Suppressor macrophage treated with lipopolysaccharide for 4 hours (primary cell): ENCODE measurements around the gene UQCR11.
"Not testable (repeated sequence)": the region's sequence is repeated elsewhere in the genome, so short reads cannot be mapped to it uniquely, and the experiment has no call there.

Experiments used
- DNase-seq: peaks from one replicate; pipeline ENCODE4 v3.0.0-alpha.2; 2020

The UQCR11 gene

DNA sequence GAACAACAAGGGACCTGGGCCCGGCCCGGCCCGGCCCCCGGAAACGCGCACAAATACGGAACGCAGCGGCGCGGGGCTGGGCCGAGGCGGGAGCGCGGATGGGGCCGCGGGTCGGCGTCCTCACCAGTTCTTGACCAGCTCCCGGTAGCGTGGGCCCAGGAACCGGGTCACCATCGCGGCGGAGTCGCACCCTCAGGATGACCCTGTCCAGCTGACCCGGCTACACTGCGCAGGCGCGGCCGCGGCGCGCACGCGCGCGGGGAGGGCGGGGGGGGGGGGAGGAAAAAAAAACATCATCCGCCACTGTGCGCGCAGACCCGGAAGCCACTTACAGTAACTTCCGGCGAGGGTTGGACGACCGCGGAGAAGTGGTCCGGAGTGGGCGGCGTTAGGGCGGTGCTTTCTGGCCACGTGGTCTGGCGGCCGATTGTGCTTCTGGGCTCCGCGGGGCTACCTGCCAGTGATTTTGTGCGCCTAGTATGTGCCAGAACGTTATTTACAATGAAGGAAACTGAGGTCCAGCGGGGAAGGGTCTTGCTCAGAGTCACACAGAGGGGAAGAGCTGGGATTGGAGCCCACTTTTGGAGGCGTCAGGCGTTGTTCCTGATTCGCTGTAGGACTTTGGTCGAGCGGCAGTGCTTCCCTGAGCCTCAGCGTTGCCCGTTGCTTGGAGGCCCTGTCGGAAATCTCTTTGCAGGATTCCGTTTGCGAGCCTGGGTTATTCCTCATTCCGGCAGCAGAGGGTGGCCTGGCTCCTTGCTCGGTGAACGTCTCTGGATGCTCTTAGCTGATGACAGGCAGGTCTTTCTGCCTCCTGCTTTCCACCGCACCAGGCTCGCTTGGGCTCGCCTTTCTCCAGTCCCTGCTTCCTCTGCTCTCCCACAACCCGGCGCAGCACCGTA lies at the start of gene UQCR11:
UQCR11 (minus strand) TSS at position 227 of the 902 bp plus-strand sequence; CDS start at position 174, 53 bp downstream.
- DNase-seq, result peak; percentile 96

GRCh38 chr19:1654178-1654792 lies 49.0 kb upstream of the UQCR11 start:
- DNase-seq, result no peak

DNA sequence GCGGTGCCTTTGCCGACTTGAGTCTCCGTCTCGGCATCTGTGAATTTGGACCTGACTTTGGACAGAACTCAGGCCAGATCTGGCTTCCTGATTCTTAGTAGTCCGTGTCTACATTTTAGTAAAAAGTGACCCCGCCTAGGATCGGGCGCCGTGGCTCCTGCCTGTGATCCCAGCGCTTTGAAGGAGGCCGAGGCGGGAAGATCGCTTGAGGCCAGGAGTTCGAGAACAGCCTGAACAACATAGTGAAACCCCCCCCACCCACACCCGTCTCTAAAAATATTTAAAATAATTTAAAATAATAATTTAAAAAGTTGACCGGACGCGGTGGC lies 48.0 kb upstream of the UQCR11 start:
- DNase-seq, result no peak

DNA sequence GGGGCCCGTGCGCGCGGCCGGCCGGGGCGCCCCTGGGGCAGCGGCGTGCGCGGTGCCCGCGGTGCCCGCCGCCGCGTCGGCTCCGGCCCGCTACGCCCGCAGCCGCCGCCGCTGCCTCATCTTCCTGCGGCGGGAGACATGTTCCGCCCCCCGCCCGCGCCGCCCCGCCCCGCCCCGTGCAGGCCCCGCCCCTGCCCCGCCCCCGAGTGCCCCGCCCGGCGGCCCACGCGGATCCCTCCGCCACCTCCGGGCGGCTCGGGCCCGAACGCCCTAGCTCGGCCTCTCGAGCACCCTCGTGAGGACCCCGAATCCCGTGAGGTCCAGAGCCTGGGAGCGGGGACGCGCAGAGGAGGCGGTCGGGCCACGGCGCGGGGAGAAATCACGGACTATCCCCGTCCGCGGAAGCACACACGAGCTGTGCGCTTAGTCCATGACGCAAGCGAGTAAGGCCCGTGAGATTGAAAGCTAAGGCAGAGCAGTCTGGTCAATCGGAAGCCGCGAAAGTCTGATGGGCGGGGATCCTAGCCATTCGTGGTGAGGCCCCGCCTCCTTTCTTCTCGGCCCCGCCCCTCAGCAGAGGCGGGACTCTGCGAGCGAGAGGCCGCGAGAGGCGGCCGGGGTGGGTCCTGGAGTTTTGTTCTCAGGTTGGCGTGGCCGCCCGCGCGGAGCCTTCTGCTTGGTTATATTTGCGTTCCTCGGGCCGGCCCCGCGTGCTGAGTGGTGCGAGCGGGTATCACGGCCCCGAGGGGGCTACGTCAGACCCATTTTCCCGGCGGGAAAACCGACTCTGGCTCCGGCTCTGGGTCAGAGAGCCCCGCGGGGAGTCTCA lies 47.4 kb upstream of the UQCR11 start, which contains the start of gene TCF3:
TCF3 (minus strand) TSS at position 145 of the 829 bp plus-strand sequence. CDS start 2,367 bp downstream, outside the sequence.
- DNase-seq, result peak; percentile 99

DNA sequence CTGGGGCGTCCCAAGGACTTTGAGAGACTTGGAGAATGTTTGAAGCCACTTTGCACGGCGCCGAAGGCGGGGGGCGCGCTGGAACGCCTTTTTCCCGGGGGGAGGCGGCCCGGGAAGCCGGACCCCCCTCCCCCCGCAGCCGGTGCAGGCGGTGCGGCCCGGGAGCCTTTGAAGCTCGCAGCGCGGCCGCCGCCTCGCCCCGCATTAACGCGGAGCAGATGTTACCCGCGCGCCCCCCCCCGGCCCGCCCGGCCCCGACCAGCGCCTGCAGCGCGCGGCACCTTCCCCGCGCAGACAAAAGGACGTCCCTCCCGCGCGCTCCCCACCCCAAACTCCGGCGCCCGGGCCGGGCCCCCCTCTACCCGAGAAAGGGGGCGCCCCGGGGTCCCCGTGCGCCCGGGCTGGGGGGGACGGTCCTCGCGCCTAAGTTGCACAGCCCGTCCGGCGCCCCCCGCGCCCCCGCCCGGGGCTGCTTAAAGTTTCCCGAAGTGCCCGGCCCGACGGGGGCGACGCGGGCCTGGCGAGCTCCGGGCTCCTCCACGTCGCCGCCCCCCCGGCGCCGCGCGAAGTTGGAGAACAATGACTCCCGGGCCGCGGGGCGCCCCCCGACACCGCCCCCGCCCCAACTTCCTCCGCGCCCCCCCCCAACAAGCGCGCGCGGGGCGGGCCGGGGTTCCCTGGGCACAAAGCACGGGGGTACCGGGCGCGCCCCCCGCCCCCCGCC lies 46.5 kb upstream of the UQCR11 start:
- peak; percentile 33 for DNase-seq

GRCh38 chr19:1650650-1651567 lies 45.6 kb upstream of the UQCR11 start:
- DNase-seq, result no peak

GRCh38 chr19:1649706-1650649 lies 44.7 kb upstream of the UQCR11 start:
- no peak for DNase-seq

DNA sequence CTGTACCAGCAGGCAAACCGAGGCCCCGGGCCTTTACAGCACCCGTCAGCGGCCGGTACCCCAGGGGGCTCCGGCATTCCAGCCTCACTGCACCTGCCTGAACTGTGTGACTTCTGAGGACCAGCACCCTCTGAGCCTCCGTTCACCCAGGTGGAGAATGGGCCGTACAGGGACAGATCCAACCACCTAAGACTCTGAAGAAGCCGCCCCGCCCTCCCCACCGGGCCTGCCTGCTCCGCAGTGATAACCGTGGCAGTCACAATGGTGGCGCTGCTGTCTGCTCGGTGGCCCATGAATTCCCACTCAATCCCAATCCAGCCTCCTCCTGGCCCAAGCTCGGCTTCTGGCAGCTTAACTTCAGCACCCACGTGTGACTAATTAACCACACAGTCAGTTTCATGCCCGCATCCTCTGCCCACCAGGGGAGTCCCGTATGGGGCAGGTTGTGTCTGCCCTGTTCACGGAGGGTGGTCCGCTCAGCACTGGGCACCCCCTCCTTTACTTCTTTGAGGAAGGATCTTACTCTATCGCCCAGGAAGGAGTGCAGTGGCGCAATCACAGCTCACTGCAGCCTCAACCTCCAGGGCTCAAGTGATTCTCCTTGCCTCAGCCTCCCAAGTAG lies 43.8 kb upstream of the UQCR11 start:
- DNase-seq, result no peak

DNA sequence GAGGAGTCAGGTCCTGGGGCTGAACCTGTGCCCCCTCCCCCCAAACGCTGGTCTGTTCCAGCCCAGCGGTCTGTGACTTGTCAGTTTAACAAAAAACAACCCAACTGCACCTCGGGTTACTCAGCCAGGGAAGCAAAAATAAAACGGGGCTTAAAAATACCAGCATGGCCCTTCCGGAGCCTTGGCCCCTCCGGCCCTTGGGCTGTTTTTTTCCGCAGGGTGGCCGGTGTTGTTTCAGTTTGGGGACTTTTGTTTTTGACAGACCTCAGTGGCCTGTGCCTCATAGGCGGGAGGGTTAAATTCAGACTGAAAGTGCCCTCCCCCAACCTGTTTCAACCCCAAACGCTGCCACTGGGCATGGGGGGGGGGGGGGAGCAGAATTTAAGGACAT lies 43.2 kb upstream of the UQCR11 start:
- no peak for DNase-seq

DNA sequence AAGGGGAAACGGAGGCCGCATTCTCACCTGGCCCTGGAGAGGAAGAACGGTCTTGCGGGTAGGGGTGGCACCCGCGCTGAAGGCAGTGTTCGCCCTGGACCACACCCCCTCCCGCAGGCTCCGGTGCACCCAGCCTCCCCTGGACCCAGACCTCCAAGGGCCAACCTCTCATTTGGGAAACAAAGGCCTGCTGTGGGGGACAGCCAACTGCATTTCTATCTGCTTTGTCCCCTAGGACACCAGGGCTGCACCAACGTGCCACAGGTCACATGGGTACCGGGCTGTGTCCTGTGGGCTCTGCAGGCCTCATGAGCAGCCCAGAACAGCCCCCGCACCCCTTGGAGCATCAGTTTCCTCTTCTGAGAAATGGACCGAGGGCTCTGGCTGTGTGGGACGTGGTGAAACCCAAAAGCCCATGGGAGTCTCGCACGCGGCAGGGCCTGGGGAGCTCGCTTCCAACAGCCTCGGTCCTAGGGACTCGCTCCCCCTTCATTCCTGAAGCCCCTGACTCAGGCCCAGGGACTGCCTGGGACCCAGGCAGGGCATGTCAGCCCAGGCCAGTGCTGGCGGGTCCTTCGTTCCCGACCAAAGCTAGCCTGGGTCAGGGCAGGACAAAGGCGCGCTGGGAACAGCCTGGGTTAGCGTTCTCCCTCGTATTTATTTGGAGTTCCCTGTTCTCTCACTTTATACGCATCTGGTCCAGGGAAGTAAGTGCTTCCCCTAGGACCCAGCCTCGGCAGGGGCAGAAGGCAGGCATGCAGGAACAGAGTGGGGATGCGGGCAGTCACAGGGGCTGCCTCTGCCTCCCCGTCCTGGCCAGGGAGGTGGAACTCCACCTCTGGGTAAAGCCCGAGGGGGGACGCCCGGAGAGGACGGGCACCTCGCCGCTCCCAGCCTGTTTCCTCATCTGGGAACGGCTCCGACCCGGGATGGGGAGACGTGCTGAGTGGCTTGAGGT lies 42.5 kb upstream of the UQCR11 start:
- DNase-seq, result no peak

DNA sequence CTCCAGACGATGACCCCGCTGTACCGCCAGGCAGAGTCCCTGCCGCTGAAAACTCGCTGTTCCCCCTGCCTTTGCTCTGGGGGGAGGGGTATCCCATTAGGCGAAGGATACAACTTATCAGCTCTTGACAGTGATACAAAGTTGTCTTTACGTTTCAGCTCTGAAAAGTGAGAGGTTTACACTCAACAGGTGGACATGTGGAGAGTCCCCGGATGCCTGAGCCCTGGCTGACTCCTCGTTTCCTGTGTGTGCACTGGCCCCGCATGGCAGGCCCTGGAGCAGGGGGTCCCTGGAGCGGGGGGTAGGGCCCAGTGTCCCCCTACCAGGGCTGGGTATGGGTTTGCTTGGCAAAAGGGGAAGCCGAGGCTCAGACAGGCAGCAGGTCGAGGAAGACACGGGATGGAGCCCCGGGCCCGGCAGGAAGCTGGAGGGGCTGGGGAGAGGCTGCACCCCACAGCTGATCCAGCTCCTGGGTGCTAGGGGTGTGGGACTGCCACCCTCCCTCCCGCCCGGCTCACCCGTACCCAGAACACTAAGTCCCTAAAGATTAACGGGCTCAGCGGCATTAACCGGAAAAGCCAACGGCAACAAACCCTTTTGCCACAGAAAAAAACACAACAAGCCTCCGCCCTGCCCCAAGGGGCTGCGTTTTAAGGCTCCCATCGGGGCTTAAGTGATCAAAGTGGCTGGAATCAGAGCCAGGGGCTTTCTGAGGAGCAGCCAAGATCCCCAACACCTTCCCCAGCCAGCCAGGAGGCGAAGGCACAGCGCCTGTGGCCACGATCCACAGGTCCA lies 41.6 kb upstream of the UQCR11 start:
- DNase-seq, result no peak

GRCh38 chr19:1646149-1646548 lies 40.9 kb upstream of the UQCR11 start:
- no peak for DNase-seq

DNA sequence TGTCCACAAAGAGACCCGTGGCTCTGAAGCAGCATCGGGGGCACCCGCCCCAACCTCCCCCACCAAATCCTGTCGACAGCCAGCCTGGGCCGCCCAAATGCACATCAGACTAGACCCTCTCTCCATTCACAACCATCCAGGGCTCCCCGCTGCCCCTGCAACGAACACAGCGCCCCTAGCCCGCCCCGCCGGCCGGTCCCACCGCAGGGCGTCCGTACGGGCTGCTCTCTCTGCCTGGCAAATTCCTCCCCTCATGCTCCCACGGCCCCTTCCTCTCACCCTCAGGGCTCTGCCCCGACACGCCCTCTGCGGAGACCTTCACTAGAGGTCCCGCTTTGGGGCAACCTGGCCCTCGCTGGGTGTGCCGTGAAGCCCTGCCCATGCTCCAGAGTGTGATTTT lies 40.0 kb upstream of the UQCR11 start:
- no peak for DNase-seq

- no peak for DNase-seq
Measured at GRCh38 chr19:1644070-1644469, 38.8 kb upstream of the UQCR11 start.

GRCh38 chr19:1640893-1641448 lies 35.7 kb upstream of the UQCR11 start:
- DNase-seq, result not testable (repeated sequence)

GRCh38 chr19:1636325-1637236 lies 31.3 kb upstream of the UQCR11 start:
- no peak for DNase-seq

DNA sequence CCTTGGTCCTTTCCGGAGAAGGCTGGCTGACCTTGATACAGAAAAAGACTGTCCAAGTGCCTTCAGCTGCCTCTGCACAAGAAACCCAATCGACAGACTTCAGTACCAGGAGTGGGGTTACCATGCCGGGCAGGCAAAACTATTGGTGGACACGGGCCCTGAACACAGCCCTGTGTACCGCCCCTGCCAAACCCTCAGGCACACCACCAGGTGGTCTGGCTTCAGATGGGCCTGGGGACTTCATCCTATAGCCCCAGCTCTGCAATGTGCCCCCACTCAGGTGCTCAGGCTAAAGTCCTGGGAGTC lies 29.6 kb upstream of the UQCR11 start:
- DNase-seq, result no peak
